GM06990 (cell line): Measurements from ENCODE around the gene ANKMY2.

Experiments
- DNase-seq: peaks from one replicate; pipeline ENCODE4 v3.0.0-alpha.2; 2011; ENCODE audit not compliant: insufficient read length; ENCODE audit errors: extremely low read depth
- H3K27me3 ChIP-seq: replicated peaks from 2 replicates; pipeline ENCODE4 v1.6.0; 2011; ENCODE audit warnings: low read length; ENCODE audit not compliant: control insufficient read depth, insufficient read depth
- H3K36me3 ChIP-seq: 2 replicates; pipeline ENCODE4 v1.5.1; 2011; ENCODE audit warnings: low read length; ENCODE audit not compliant: control insufficient read depth, insufficient read depth
- H3K4me3 ChIP-seq: replicated peaks from 2 replicates; pipeline ENCODE4 v1.5.1; 2011; ENCODE audit warnings: low read depth, mild to moderate bottlenecking, control low read depth, low read length
- TF ChIP-seq, protein P1 (sequence below): IDR thresholded peaks from 2 replicates; pipeline ENCODE4 v1.5.1; 2011; ENCODE audit warnings: low read length, control low read depth, mild to moderate bottlenecking, inconsistent platforms; ENCODE audit not compliant: insufficient read depth, poor library complexity, severe bottlenecking

The ANKMY2 gene

GRCh38 chr7:16670731-16671344 lies 25.3 kb upstream of the ANKMY2 start:
- H3K36me3 ChIP-seq = no peaks in the 10 kb centered on the region
- TF ChIP-seq, protein P1, sequence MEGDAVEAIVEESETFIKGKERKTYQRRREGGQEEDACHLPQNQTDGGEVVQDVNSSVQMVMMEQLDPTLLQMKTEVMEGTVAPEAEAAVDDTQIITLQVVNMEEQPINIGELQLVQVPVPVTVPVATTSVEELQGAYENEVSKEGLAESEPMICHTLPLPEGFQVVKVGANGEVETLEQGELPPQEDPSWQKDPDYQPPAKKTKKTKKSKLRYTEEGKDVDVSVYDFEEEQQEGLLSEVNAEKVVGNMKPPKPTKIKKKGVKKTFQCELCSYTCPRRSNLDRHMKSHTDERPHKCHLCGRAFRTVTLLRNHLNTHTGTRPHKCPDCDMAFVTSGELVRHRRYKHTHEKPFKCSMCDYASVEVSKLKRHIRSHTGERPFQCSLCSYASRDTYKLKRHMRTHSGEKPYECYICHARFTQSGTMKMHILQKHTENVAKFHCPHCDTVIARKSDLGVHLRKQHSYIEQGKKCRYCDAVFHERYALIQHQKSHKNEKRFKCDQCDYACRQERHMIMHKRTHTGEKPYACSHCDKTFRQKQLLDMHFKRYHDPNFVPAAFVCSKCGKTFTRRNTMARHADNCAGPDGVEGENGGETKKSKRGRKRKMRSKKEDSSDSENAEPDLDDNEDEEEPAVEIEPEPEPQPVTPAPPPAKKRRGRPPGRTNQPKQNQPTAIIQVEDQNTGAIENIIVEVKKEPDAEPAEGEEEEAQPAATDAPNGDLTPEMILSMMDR = no peak
- no peaks in the 10 kb centered on the region for H3K27me3 ChIP-seq
- H3K4me3 ChIP-seq = no peak overlapping the region
- no peak for DNase-seq

GRCh38 chr7:16670021-16670420 lies 24.5 kb upstream of the ANKMY2 start:
- Histone ChIP-seq H3K27me3 (no peaks in the 10 kb centered on the region), H3K36me3 (no peaks in the 10 kb centered on the region), H3K4me3 (no peak overlapping the region)
- DNase-seq = no peak
- TF ChIP-seq, protein P1 = no peak

DNA sequence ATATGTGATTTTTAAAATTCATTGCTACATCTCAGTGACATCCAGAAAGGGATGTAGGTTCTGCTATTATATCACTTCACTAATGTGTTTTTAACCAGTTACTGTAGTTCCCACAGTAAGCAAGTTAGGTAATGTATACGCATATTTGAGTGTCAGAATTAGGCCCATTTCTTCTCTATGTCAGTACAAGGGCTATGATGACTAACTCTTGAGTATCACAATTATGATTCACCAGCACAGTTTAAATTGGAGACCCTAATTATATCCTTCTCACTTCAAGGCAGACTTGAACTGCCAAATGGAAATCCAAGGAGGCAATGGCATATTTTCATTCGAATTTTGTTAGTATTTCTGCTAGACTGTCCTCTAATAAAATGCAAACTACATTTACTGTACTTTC lies 24.0 kb upstream of the ANKMY2 start:
- TF ChIP-seq, protein P1 = no peak
- Histone ChIP-seq H3K27me3 (no peaks in the 10 kb centered on the region), H3K36me3 (no peaks in the 10 kb centered on the region), H3K4me3 (no peak overlapping the region)
- DNase-seq = no peak

GRCh38 chr7:16668978-16669377 lies 23.4 kb upstream of the ANKMY2 start:
- no peaks in the 10 kb centered on the region for H3K36me3 ChIP-seq

DNA sequence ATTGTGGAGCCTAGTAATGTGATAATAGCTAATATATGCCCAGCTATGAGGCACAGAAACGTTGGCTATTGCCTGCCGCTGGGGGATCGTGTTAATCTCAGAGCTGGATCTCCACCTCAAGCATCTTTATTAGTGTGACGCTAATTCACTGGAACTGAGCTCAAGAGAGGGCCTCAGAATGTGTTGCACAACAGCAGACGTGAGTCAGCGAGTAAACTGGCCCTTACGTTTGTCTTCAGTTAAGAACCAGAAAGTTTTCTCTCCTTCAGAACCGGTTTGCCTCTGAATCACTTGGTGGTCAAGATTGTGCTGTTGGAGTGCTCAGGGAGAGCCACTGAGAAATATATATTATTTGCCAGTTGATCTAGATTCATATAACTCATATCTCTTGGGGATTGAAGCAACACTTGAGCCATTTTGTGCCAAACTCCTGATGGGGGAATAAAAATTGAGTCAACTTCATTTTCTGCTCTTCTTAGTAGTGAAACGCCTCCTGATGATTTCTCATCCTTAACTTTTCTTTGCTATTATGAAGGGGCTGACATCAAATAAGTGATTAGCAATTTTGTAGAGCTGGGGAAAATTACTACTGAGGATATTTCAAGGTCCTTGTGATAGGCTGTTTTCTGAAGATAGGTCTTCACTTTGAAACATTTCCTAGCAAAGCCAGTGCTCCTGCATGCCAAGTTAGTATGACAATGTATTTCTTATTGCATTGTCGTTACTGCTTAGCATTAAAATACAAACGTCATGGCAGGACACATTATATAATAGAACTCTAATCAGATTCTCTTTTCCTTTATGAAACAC lies 22.7 kb upstream of the ANKMY2 start:
- no peak overlapping the region for H3K4me3 ChIP-seq
- TF ChIP-seq, protein P1 = no peak
- no peaks in the 10 kb centered on the region for H3K36me3 ChIP-seq
- H3K27me3 ChIP-seq = no peaks in the 10 kb centered on the region
- no peak for DNase-seq

More at GRCh38 chr7:16668978-16669377, 23.4 kb upstream of the ANKMY2 start:
- no peak for DNase-seq
- TF ChIP-seq, protein P1 = no peak
- no peaks in the 10 kb centered on the region for H3K27me3 ChIP-seq
- H3K4me3 ChIP-seq = no peak overlapping the region
